ENCODE results near the gene TMEM191C.
"Not testable (repeated sequence)": the region's sequence is repeated elsewhere in the genome, so short reads cannot be mapped to it uniquely, and the experiment has no call there.

DNA sequence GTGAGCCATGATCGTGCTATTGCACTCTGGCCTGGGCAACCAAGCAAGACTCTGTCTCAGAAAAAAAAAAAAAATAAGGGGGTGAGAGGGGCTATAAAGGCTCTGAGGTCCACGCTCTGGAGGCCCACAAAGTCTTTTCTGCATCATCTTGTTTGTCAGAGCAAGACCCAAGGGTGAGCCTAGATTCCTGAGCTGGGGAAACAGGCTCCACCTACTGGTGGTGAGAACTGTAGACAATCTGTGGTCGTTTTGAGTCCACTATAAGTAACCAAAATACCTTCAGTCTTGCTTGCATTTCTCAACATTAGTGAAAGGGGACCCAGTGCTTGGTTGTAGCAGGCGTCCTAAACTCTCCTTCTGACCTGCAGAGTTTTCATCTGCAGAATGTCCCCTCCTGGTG lies 4.5 kb upstream of the TMEM191C start:
- TF ChIP-seq, protein P1, sequence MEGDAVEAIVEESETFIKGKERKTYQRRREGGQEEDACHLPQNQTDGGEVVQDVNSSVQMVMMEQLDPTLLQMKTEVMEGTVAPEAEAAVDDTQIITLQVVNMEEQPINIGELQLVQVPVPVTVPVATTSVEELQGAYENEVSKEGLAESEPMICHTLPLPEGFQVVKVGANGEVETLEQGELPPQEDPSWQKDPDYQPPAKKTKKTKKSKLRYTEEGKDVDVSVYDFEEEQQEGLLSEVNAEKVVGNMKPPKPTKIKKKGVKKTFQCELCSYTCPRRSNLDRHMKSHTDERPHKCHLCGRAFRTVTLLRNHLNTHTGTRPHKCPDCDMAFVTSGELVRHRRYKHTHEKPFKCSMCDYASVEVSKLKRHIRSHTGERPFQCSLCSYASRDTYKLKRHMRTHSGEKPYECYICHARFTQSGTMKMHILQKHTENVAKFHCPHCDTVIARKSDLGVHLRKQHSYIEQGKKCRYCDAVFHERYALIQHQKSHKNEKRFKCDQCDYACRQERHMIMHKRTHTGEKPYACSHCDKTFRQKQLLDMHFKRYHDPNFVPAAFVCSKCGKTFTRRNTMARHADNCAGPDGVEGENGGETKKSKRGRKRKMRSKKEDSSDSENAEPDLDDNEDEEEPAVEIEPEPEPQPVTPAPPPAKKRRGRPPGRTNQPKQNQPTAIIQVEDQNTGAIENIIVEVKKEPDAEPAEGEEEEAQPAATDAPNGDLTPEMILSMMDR (IDR thresholded peaks at IDR 0.05): not testable (repeated sequence)
- not testable (repeated sequence) for TF ChIP-seq EP300, POLR2AphosphoS5 (IDR thresholded peaks at IDR 0.05)

All from sigmoid colon (tissue), 4 donors.